Left ventricle myocardium superior (tissue), 1 donor: Measurements from ENCODE around the gene SLC23A3. TPM values are rescaled to one million over a fixed set of nuclear protein-coding genes. Genes with fewer than 3 reads are reported as not detected.

Source experiments
- ATAC-seq: fragments of 200-7000 bp; cut with Tn5 transposase; one replicate; pipeline ENCODE4 v1.9.1; 2020; ENCODE audit warnings: mild to moderate bottlenecking, moderate library complexity
- DNase-seq: peaks from one replicate; pipeline ENCODE4 v3.0.0-alpha.2; 2020
- intact Hi-C: fragments of 100-400 bp; cut with micrococcal nuclease; formaldehyde crosslinking; loops from one replicate; pipeline ENCODE4 v1.11.0; 2022
- total RNA-seq: library from RNA; stranded (reverse); fragmentation: NEBNext Ultra II Directional; extraction: Animal tissue kit (Norgen Biotek cat#: 25700); gene quantifications from one replicate; pipeline ENCODE4 v1.2.1, GENCODE V29; 2021
- donor health status: DM: no; HTN: yes; CAD: no; lungs with severe emphysema.

The SLC23A3 gene
- total RNA-seq, 1 donor from 2014 or later: 0.37 TPM

DNA sequence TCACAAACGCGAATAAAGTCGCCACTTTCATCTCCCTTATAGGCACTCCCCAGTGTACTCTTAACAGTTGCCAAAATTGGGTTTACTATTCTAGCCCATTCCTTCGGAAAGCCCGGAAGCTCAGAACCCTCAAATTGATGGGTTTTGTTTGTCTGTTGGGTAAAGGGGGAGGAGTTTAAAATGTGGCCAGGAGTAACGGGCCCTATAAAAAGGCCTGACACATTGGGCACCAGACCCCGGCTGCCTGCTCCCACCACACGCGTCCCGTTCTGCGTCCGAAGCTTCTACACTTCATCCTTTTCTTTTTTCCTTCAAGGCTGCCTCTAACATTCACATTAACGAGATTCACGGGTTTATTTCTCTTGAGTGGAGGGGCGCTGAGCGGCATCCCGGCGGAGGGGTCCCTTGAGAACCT is 10.1 kb downstream of the SLC23A3 start:
- ATAC-seq (no peak), DNase-seq (no peak)
- intact Hi-C loops: loop anchor here (5.0 kb wide), 1 partner anchor 138 kb away; no protein-coding TSS in a partner anchor

DNA sequence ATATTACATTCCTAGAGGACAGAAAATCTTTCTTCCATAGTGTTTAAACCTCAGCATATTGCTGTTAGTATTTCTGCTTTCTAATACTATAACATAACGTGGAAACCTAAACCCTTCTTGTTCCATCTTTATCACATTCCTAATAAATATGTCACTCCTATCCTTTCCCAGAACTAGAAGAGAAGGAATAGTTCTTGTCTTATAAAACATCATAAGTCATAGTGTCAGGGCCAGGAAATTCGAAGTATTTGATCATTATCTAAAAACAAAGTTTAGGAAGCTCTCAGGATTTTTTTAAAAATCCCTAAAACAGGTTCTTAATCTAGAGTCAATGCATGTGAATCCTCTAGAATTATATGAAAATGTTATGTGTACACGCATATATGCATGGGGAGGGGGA is 11.2 kb downstream of the SLC23A3 start:
- no peak for ATAC-seq
- no peak for DNase-seq
- intact Hi-C loops: no loop called here

DNA sequence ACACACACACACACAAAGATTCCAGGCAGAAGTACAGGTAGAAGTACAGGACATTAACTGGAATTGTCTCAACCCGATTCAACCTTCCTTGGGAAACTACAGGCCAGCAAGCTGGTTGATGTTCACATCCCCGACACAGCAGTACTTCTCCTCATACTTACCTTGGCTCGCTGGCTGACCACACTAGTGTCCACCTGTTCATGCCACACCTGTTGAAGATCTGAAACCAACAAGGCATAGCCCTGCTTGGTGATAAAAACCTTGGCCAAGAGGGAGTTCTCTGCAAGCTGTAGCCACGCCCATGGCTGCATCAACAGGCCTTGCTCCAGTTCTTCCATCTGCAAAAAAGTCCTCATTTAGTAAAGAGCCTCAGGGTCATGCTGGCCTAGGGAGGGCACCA is 11.8 kb downstream of the SLC23A3 start:
- ATAC-seq (no peak), DNase-seq (no peak)
- intact Hi-C loops: no loop called here

DNA sequence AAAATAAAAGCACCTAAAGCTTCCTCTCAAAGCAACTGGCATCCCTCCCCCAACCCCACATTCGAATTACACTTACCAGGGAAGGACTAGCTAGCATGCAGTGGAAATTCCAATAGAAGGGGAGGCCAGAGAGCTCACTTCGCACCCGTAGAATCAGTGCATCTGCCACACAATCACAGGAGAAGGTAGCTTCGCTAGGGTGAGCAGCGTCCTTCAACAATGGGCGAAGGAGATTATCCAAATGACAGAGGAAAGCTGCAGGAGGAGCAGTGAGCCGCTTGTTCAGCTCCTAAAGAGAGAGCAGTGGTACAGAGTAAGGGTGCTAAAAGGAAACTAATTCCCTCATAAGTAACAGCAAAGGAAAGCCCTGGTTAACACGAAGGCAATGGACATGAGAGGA is 12.4 kb downstream of the SLC23A3 start:
- intact Hi-C loops: no loop called here
- DNase-seq (no peak), ATAC-seq (no peak)

DNA sequence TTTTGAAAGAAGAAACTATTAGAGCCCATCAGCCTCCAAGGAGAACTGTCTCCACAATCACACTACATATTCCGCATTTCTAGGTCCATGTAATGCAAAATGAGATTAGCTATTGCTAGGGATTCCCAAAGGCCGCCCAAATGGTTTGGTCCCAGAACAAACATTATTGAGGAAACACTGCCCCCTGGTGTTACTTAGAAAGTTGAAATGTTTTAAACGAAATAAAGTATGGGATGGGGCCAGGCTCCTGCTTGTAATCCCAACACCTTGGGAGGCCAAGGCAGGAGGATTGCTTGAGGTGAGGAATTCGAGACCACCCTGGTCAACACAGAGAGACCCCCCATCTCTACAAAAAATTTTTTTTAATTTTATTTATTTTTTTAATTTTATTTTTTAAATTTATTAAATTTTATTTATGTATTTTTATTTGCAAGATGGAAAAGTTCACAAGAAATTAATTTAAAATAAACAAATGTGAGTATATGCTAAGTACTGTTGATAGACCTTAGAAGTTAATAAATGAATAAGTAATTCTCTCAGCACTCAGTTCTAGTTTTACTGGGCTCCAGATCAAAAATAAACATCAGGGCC is 14.7 kb downstream of the SLC23A3 start:
- intact Hi-C loops: no loop called here
- ATAC-seq: peak; percentile 46
- no peak for DNase-seq

DNA sequence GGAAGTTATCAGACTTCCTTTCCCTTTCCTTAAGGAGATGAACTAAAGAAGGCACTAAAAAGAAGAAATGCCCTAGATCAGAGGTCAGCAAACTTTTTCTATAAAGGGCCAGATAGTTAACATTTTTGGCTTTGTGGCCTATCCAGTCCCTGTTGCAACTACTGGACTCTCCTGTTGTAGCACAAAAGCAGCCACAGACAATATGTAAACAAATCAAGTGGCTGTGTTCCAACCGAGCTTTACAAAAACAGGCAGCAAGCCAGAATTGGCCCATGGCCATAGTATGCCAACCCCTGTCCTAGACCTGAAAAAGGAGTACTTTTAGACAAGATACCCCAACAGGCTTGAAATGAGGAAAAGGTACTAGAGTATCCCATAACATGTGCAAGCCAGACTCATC is 20.2 kb downstream of the SLC23A3 start:
- no peak for DNase-seq
- intact Hi-C loops: loop anchor here (10.0 kb wide), 1 partner anchor 105 kb away; the partner anchor contains the start of gene CFAP65
- ATAC-seq: no peak

DNA sequence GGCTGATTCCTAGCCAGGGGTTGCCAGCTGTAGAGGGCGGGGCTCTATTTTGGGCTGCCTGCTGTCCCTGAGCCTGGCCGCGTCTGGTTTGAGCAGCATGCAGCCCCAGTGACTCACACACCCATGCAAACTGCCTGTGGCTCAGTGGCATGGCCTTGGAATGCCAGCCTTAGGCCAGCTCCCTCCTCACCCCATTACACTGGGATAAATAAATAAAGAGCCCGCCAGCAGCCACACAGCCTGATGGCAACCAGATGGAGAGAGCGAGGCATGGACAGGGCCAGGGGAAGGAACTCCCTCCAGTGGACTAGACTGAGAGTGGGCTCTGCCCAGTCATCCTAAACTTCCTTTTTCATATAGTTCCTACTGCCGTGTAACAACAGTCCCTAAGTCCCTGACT is 27.5 kb downstream of the SLC23A3 start:
- DNase-seq (no peak), ATAC-seq (no peak)
- intact Hi-C loops: loop anchor here (10.0 kb wide), 1 partner anchor 98 kb away; the partner anchor contains the start of gene CFAP65

DNA sequence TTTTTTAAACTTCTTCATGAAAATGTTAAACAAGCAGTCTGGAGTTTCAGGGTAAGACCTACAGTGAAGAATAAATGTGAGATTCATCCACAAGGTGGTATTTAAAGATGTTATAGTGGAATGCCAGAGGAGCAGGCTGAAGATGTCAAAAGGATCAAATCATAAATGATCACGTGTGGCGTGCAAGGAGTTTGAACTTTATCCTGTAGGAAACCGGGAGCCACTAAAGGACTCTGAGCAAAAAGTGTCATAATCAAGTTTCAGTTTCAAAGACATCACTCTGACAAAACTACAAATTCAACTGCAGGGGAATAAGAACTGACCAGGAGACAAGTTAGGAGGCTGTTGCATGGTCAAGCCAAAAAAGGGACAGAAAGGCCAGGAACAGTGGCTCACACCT is 29.1 kb downstream of the SLC23A3 start:
- DNase-seq (no peak), ATAC-seq (no peak)
- intact Hi-C loops: loop anchor here (10.0 kb wide), 1 partner anchor 96 kb away; the partner anchor contains the start of gene CFAP65

DNA sequence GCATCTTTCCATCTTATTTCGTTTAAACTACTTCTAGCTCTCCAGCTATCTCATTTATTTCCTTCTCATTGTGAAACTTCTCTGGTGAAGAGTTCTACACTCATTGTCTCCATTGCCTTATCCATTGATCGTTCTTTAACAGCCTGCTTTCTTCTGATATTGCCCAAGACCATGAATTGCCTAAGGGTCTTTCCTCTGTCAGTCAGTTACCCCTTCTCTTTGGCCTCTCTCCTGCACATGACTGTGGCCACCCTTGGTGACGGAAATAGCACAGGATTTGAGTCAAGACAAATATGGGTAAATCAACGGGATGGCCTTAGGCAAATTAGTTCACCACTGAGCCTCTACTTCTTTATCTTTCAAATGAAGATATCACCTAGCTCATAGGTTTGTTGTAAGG is 35.9 kb downstream of the SLC23A3 start:
- intact Hi-C loops: no loop called here
- ATAC-seq (no peak), DNase-seq (no peak)

DNA sequence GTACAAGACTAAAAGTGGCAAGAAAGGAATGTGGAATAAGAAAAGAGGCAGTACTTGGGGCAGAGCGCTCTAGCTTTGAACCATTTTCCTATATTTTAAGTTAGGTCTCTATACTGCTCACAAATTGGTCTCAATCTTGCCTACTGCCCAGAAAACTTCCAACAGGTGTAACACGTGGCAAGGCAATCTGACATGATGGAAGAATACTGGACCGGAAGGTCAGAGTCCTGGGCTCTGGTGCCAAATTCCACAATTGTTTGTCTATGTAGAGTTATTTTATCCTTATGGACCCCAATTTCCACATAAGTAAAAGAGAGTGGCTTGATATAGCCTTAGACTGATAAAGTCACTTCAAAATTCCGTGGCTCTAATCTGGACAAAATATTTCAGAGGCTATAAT is 38.1 kb downstream of the SLC23A3 start:
- DNase-seq (no peak), ATAC-seq (no peak)
- intact Hi-C loops: no loop called here

DNA sequence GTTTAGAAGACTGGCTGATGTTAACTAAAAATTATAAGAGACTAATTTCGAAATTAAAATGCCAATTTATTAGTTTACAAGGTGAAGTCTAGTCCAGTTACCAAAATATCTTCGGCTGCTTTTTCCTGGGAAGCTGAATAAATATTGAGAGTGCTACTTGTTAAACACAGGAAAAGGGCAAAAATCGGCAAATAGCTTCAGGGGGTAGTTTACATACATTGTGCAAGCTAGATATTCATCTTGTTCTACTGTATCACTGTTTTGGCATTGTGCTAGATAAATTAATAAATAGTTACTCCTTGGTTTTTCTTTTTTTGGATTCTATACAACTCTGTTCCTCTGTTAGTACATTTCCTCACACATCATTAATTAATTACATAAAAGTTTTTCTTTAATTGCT is 38.5 kb downstream of the SLC23A3 start:
- no peak for DNase-seq
- ATAC-seq: no peak
- intact Hi-C loops: no loop called here

DNA sequence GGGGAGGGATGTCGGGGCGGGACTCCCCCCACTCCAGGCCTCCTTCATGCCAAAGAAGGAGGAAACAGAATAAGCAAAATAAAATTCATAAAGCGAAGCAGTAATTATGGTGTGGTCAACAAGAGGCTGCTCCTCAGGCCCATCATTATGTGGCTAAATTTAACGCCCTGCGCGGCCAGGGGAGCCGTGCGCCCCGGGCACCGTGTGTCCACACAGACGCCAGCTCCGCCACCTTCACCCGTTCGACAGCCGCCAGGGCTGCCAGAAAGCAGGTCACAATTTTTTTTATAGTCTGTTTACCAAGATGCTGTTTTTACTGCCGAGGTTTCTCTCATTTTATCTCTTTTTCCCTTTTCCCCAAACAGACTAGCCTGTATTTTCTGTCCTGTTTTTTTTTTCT is 40.2 kb downstream of the SLC23A3 start:
- ATAC-seq: no peak
- DNase-seq: no peak
- intact Hi-C loops: no loop called here

DNA sequence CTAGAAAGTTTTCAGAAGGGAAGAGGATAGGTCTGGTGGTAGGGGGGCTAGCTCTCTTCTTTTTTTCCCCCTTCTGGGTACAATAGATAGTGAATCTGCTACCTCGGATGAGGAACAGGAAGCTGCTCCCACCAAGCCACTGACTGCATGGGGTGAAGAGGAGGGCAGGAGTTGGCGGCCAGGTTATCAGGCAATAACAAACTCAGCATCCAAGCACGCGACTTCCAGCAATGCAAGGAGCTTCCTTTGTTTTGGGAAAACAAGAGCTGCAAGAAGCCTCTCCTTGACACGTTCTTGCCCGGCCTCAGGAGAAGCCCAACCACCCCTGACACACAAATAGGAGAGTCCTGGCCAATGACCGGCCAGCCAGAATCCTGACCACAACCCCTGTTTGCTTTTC is 41.4 kb downstream of the SLC23A3 start:
- intact Hi-C loops: no loop called here
- DNase-seq: no peak

DNA sequence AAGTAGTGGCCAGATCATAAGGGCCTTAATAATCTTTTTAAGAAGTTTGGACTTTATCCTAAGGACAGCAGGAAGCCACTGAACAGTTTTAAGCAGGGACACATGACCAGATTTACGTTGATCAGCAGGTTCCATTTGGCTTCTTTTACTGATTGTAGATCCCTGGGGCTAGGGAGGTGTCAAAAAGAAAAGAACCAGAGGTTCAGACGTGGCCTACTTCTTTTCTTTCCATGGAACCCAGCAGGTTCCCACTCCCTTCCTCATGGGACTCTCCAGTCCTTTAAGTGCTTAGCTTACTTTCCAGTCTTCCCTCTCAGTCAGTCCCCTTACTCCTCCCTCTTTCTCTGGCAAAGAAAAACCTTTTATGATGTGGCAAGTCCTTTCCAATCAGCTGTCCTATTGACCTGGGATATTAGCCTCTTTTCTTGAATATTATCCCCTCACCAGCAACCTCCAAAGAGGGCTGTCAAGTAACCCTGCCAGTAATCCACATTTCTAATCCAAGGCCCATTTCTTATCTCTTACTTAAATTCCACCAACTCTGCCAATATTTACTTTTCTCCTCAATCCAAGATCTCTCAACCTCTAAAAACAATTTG is 42.7 kb downstream of the SLC23A3 start:
- ATAC-seq: peak; percentile 37
- intact Hi-C loops: no loop called here
- no peak for DNase-seq

More for the DNA sequence above, 41.4 kb downstream of the SLC23A3 start:
- ATAC-seq: no peak

DNA sequence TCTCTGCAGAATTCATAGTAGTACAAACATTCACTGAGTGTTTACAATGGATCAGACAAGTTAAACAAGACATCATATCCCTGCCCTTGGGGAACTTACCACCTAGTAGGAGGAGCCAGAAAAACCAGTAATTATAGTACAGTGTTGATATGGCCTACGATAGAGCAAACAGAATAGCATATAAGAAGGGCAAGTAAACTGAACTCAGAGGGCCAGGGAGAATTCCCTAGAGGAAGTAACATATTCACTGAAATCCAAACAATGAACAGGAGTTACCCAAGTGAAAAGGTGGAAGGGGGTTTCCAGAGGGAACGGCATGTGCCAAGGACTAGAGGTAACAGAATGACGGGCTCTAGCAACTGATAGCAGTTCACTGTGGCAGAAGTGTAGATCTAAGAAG is 43.3 kb downstream of the SLC23A3 start:
- intact Hi-C loops: no loop called here
- DNase-seq: no peak

DNA sequence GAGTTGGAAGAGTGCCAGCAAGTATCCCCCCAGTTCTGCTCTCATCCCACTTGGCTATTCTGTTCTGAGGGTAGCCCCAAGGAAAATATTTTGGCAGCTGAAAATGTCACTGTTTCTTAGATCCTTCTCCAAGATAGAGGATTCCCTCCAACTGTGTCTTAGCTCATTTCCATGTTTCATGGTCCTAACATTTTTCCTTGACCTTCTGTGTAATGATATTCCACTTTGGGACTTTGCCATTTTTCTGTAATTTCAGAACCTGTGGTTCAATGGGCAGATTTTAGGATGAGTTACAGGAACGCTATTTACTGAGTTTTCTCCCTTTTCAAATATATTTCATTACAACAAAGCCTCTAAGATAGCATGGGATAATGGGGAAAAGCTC is 44.0 kb downstream of the SLC23A3 start:
- intact Hi-C loops: no loop called here
- DNase-seq: no peak
- no peak for ATAC-seq

More for the DNA sequence above, 43.3 kb downstream of the SLC23A3 start:
- ATAC-seq: no peak

DNA sequence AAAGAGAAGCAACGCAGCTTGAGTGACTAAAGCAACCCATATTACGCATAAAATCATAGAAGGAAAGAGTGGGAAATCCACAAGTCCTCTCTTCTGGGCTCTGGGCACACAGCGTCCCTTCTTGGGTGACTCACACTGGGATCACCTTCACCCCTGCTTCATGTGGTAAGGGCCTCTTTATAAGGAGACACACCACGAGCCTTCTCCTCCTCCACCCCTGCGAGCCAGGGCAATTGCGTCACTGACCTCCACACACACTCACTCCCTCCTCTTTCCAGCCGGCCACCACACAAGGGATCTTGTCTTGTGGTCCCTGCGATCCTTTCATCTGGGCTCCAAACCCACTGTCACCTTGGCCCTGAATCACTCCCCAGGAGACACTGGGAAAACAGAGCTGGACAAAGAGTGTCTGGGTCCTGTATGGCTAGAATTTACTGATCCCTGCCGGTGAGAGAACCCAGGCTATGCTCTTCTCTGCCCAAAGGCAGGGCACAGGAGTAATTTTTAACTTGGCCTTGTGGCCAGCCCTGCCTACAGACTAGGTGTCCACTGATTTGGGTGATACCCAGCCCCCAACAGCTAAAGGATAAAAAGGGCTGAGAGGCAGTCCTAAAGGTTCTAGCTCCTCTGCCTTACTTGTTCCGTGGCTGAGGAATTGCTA is 44.5 kb downstream of the SLC23A3 start:
- ATAC-seq (peak; percentile 60), DNase-seq (no peak)
- intact Hi-C loops: no loop called here

DNA sequence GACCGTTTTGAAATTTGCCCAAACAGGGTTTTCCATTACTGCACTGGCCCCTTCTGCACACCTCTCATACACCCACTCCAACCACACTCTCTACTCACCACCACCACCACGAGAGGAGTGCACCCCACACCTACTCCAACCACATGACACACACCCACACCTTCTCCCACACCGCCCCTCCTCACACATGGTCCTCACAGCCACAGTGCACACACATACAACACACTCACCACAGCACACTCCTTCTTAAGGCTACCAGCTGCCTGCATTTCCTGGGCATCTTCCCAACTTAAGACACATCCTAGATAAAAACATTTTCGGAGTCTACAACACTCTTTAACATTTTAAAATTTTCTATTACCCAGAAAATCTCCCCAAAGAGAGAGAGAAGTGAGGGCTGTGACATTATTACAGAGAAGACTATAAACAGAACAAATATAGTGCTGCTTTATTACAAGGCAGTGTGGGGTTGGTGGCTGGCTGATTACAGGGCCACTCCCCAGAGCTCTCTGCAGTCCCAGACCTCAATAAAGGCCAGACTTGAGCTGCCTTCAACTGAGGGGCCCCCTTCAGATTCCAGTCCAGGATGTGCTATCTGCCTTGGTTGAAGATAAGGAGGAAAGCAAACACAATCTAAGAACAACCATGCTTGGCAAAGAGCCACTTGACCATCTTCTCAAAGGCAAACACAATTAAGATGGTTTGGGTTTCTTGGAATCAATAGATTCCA is 45.3 kb downstream of the SLC23A3 start:
- DNase-seq: no peak
- intact Hi-C loops: no loop called here
- ATAC-seq: no peak

DNA sequence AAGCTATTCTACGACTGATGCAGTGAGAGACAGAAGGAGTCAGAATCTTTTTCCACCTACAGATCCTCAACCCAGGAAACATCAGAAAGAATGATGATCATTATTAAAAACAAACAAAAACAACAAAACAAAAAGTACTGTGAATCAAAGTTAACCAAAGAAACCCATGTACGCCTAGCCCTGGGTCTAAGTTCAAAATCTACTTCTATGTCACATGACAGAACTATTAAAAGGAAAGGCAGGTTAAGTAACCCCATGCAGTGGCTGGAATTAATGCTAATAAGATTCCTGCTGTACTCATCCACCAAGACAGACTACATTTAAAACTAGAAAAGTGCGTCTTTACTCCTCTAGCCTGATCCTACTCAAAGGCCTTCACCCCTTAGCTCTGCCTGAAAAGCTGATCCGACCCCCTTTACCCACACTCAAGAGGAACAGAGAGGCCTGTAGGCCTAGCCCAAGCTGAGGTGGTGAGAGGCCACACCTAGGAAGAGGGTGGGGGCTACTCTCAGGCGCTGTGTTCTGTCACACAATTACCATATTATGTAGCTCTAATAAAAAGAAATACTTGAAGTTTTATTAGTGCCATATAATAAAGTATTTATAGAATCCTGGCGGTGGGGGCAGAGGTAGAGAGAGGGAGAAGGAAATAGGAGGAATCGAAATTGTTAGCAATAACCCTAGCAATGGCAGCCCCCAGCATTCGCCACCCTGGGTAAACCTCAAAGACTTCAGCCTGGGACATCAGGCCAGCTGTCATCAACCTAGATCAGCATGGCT is 46.3 kb downstream of the SLC23A3 start:
- intact Hi-C loops: no loop called here
- ATAC-seq (no peak), DNase-seq (no peak)
